GM12878 (cell line): ENCODE results near the gene EN1. TPM values are rescaled to one million over a fixed set of nuclear protein-coding genes. Genes with fewer than 3 reads are reported as not detected.

ENCODE experiments used
- ATAC-seq: fragments of 200-7000 bp; cut with Tn5 transposase; 3 replicates; pipeline ENCODE4 v1.9.1; 2020; ENCODE audit warnings: mild to moderate bottlenecking, moderate library complexity
- BruUV-seq: library from RNA; stranded (reverse); fragments of 400-500 nt; replicated peaks from 2 replicates; lab custom pipeline; 2021; lab: Mats Ljungman, UMichigan
- CTCF ChIA-PET: fragments of 300-600 bp; sonication (Branson Sonifier 250); formaldehyde crosslinking; extraction: SDS; loops from one replicate; lab custom pipeline; 2021; ENCODE audit warnings: inconsistent platforms; lab: Yijun Ruan, JAX
- POLR2A ChIA-PET: fragments of 350-600 bp; formaldehyde crosslinking; extraction: SDS; loops from one replicate; lab custom pipeline; 2021; ENCODE audit warnings: inconsistent platforms; lab: Charles Lee
- RAD21 ChIA-PET: fragments of 300-600 bp; sonication (Branson Sonifier 250); formaldehyde crosslinking; loops from one replicate; lab custom pipeline; 2023; ENCODE audit warnings: antibody characterized with exemption; ENCODE audit not compliant: unreplicated experiment; lab: Charles Lee
- SMC1A ChIA-PET: fragments of 300-600 bp; sonication (Branson Sonifier 250); formaldehyde crosslinking; loops from one replicate; lab custom pipeline; 2023; ENCODE audit not compliant: unreplicated experiment, uncharacterized antibody; lab: Charles Lee
- DNase-seq: peaks from one replicate; pipeline ENCODE4 v3.0.0-alpha.2; 2011; ENCODE audit warnings: low read depth, low spot score
- FAIRE-seq: peaks from 3 replicates; lab custom pipeline; 2011; peaks lifted over from hg19 to GRCh38; lab: Jason Lieb, UNC
- H2AFZ ChIP-seq: 2 replicates; pipeline ENCODE4 v1.6.0; 2011; ENCODE audit warnings: low read depth, low read length, control low read depth; ENCODE audit not compliant: control insufficient read depth
- H3K27ac ChIP-seq: 2 replicates; pipeline ENCODE4 v1.5.1; 2011; ENCODE audit warnings: control low read depth; ENCODE audit not compliant: control insufficient read depth, insufficient read depth
- H3K27me3 ChIP-seq, 2 experiments: replicated peaks in 1 of 2; 2 replicates each; pipeline versions ENCODE4 v1.6.0 to v1.6.1; 2011; ENCODE audit warnings: low read length in 1 of 2; ENCODE audit not compliant: control insufficient read depth in 2 of 2, insufficient read depth in 2 of 2
- H3K36me3 ChIP-seq, 2 experiments: 2 replicates each; pipeline ENCODE4 v1.5.1; 2011; ENCODE audit warnings: low read length in 1 of 2; ENCODE audit not compliant: control insufficient read depth in 2 of 2, insufficient read depth in 2 of 2
- H3K4me1 ChIP-seq: 2 replicates; pipeline ENCODE4 v1.6.1; 2011; ENCODE audit warnings: mild to moderate bottlenecking, low read length, moderate library complexity, mixed read lengths; ENCODE audit not compliant: control insufficient read depth, insufficient read depth
- H3K4me2 ChIP-seq: 2 replicates; pipeline ENCODE4 v1.6.0; 2011; ENCODE audit warnings: control low read depth; ENCODE audit not compliant: control insufficient read depth, insufficient read depth
- H3K4me3 ChIP-seq: fragments of 200-600 bp; sonication (generic); 2 replicates; pipeline ENCODE4 v1.5.1; 2016
- H3K79me2 ChIP-seq: 2 replicates; pipeline ENCODE4 v1.6.0; 2011; ENCODE audit warnings: low read length; ENCODE audit not compliant: control insufficient read depth, insufficient read depth
- H3K9ac ChIP-seq: 2 replicates; pipeline ENCODE4 v1.8.0; 2011; ENCODE audit warnings: low read length, control low read depth, mixed read lengths; ENCODE audit not compliant: control insufficient read depth, insufficient read depth
- H3K9me3 ChIP-seq: replicated peaks from 3 replicates; pipeline ENCODE4 v1.5.1; 2011; ENCODE audit warnings: mild to moderate bottlenecking, low read length; ENCODE audit not compliant: control insufficient read depth, insufficient read depth
- H4K20me1 ChIP-seq: 2 replicates; pipeline ENCODE4 v1.6.0; 2011; ENCODE audit not compliant: control insufficient read depth, insufficient read depth
- CBX3 ChIP-seq: fragments of 200-600 bp; sonication (generic); IDR thresholded peaks from 2 replicates; pipeline ENCODE4 v1.6.1; 2016; ENCODE audit warnings: low read depth, borderline replicate concordance
- NR2C2 ChIP-seq: IDR thresholded peaks from 2 replicates; pipeline ENCODE4 v1.6.1; 2011; ENCODE audit warnings: borderline replicate concordance, low read depth; ENCODE audit not compliant: control insufficient read depth, insufficient read length
- NR2F1 ChIP-seq: fragments of 450-650 bp; conservative IDR thresholded peaks from 2 replicates; pipeline ENCODE4 v1.6.1; 2017; ENCODE audit warnings: mild to moderate bottlenecking
- POU2F2 ChIP-seq: IDR thresholded peaks from 3 replicates; pipeline ENCODE4 v1.6.1; 2011; ENCODE audit warnings: low read depth, mild to moderate bottlenecking, low read length, borderline replicate concordance
- SMAD5 ChIP-seq: IDR thresholded peaks from 2 replicates; pipeline ENCODE4 v1.6.1; 2016; ENCODE audit warnings: antibody characterized with exemption, low read depth
- SUPT20H ChIP-seq: IDR thresholded peaks from 2 replicates; pipeline ENCODE4 v1.6.1; 2011; ENCODE audit warnings: low read depth, mild to moderate bottlenecking, low read length, moderate library complexity, borderline replicate concordance; ENCODE audit not compliant: control insufficient read depth
- ZNF24 ChIP-seq: fragments of 450-650 bp; IDR thresholded peaks from 2 replicates; pipeline ENCODE4 v1.6.1; 2017; ENCODE audit warnings: antibody characterized with exemption, mild to moderate bottlenecking
- ZNF384 ChIP-seq: IDR thresholded peaks from 2 replicates; pipeline ENCODE4 v1.6.1; 2012; ENCODE audit warnings: low read depth, mild to moderate bottlenecking, low read length, improper control_type of control experiment, borderline replicate concordance
- WGBS: methylation state at CpG from one replicate; pipeline ENCODE4 v1.1.6; 2016; ENCODE audit warnings: low lambda C conversion rate; ENCODE audit not compliant: insufficient replicate concordance, insufficient coverage; ENCODE audit errors: missing lambda C conversion rate; 5-methylcytosine and 5-hydroxymethylcytosine counted together
- in situ Hi-C: fragments of 300-500 bp; cut with MboI; formaldehyde crosslinking; loops from 9 replicates; pipeline ENCODE4 v1.14.3; 2018; ENCODE audit warnings: mixed read lengths
- intact Hi-C: fragments of 100-400 bp; cut with micrococcal nuclease; formaldehyde crosslinking; loops from one replicate; pipeline ENCODE4 v1.14.2; 2022; ENCODE audit not compliant: unreplicated experiment
- polyA plus RNA-seq, 11 experiments: library from polyadenylated mRNA; depleted of rRNA in 4 of 11; unstranded in 6 of 11; stranded (reverse) in 5 of 11; fragments of >200 nt; fragmentation: Nextera tagmentation in 4 of 11; fragmentation: Illumina TruSeq in 1 of 11; extraction: Ambion mirVana in 4 of 11; extraction: Trizol in 1 of 11; gene quantifications; 1 replicate in 1 of 11; 2 replicates in 10 of 11; pipeline versions ENCODE4 v1.2.1 to v1.2.3, GENCODE V29; 2011 to 2016; ENCODE audit warnings: inconsistent platforms in 2 of 11, missing spikeins in 2 of 11, low read depth in 1 of 11
- total RNA-seq, 4 experiments: library from RNA; depleted of rRNA in 3 of 4; stranded (reverse); fragments of >200 nt in 3 of 4; fragmentation: Illumina TruSeq in 1 of 4; extraction: Trizol in 1 of 4; gene quantifications; 2 replicates each; pipeline versions ENCODE4 v1.2.1 to v1.2.3, GENCODE V29; 2013 to 2021
- TF ChIP-seq, protein P1 (sequence below): fragments of 450-650 bp; formaldehyde crosslinking; IDR thresholded peaks from 2 replicates; pipeline ENCODE4 v1.4.0; 2022; ENCODE audit warnings: mild to moderate bottlenecking, moderate library complexity
- TF ChIP-seq, protein P2 (sequence below): fragments of 450-650 bp; IDR thresholded peaks from 2 replicates; pipeline ENCODE4 v1.6.1; 2017; ENCODE audit warnings: mild to moderate bottlenecking, moderate library complexity

Gene EN1
- total and polyA plus RNA-seq, 10 of the 15 experiments (the other 5 are each of a cell fraction or from before 2014, with no cell fraction given), result not detected

DNA sequence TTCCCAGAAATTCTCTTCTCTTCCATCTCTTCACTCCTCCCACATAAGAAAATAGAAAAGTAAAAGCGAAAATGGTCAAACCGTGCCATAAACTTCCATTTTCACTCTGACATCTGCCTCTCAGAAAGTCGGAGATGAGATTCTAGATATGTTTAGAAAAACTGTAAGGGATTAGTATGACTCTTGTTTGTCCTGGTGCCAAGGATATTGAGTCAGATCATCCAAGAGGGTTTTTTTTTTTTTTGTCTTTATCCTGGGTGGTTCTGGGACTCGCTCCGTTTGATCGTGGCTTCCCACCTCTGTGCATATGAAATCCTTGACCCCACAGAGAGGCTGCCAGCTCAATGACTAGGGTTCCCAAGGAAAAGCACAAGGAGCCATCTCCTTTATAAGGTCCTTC is 17.3 kb downstream of the EN1 start:
- Histone ChIP-seq H3K4me1 (no peaks in the 10 kb centered on the region), H2AFZ (no peak overlapping the region), H3K79me2 (no peaks in the 10 kb centered on the region), H3K4me3 (no peak overlapping the region), H3K9ac (no peak overlapping the region), H3K9me3 (no peaks in the 10 kb centered on the region), H3K27ac (no peak overlapping the region), H4K20me1 (no peaks in the 10 kb centered on the region), H3K36me3 (no peaks in the 10 kb centered on the region), H3K4me2 (no peak overlapping the region)
- POLR2A ChIA-PET, result no interaction called here
- CTCF ChIA-PET, result interaction anchor here (0.9 kb wide), 1 partner anchor 51 kb away, joined by 3 read pairs; no protein-coding TSS in a partner anchor
- no peak for DNase-seq
- no peak for ATAC-seq
- no peak for FAIRE-seq
- 35% methylated on average over 6 of the region's 6 CpGs for WGBS
- SMC1A ChIA-PET, result no interaction called here
- TF ChIP-seq ZNF24, result no peak
- TF ChIP-seq, all 136 proteins: peak for 0
- peaks cover 6 to 20% of the 10 kb centered on the region in 2 experiments; a peak in 3 of 4 replicates for H3K27me3 ChIP-seq
- in situ Hi-C loops, result no loop called here
- intact Hi-C loops, result no loop called here
- RAD21 ChIA-PET, result no interaction called here
- BruUV-seq, result no TSS peak

DNA sequence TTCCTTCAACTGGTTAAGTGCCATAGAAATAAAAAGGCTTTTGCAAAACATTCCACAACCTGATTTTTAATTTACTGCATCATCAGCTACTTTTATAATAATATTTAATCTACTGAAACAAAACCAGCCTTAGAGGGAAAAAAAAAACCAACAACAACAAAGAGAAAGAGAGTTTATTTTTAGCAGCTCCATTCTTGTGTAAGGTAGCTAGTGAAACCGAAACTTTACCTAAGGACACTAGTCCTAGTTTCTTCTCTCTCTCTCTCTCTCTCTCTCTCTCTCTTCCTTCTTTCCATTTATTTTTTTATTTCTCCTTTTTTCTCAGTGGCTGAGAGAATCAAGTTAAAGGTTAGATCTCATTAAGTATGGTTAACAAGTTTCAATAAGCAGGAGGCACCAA is 21.4 kb downstream of the EN1 start:
- WGBS, result 5% methylated on average over 1 of the region's 1 CpG
- intact Hi-C loops, result no loop called here
- ChIA-PET SMC1A (no interaction called here), POLR2A (no interaction called here), RAD21 (no interaction called here), CTCF (interaction anchor here (0.6 to 1.9 kb wide), 2 partner anchors 36 to 152 kb away, joined by 4 to 6 read pairs; no protein-coding TSS in a partner anchor)
- Histone ChIP-seq H3K27me3 (peaks cover 0 to 2% of the 10 kb centered on the region in 2 experiments; a peak in 3 of 4 replicates), H3K9ac (no peak overlapping the region), H3K36me3 (no peaks in the 10 kb centered on the region), H2AFZ (no peak overlapping the region), H3K4me3 (no peak overlapping the region), H3K4me1 (no peaks in the 10 kb centered on the region), H3K79me2 (no peaks in the 10 kb centered on the region), H3K27ac (no peak overlapping the region), H3K9me3 (no peaks in the 10 kb centered on the region), H4K20me1 (no peaks in the 10 kb centered on the region), H3K4me2 (no peak overlapping the region)
- no peak for DNase-seq
- ATAC-seq, result no peak
- in situ Hi-C loops, result no loop called here
- no TSS peak for BruUV-seq
- FAIRE-seq, result no peak
- TF ChIP-seq, protein P1, sequence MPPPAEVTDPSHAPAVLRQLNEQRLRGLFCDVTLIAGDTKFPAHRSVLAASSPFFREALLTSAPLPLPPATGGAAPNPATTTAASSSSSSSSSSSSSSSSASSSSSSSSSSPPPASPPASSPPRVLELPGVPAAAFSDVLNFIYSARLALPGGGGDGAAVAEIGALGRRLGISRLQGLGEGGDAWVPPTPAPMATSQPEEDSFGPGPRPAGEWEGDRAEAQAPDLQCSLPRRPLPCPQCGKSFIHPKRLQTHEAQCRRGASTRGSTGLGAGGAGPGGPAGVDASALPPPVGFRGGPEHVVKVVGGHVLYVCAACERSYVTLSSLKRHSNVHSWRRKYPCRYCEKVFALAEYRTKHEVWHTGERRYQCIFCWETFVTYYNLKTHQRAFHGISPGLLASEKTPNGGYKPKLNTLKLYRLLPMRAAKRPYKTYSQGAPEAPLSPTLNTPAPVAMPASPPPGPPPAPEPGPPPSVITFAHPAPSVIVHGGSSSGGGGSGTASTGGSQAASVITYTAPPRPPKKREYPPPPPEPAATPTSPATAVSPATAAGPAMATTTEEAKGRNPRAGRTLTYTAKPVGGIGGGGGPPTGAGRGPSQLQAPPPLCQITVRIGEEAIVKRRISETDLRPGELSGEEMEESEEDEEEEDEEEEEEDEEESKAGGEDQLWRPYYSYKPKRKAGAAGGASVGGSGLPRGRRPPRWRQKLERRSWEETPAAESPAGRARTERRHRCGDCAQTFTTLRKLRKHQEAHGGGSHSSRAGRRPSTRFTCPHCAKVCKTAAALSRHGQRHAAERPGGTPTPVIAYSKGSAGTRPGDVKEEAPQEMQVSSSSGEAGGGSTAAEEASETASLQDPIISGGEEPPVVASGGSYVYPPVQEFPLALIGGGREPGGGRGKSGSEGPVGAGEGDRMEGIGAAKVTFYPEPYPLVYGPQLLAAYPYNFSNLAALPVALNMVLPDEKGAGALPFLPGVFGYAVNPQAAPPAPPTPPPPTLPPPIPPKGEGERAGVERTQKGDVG (CRISPR knock-in tag), result no peak
- TF ChIP-seq POU2F2 (no peak), ZNF384 (no peak), NR2C2 (no peak), CBX3 (no peak), SUPT20H (no peak), NR2F1 (no peak), SMAD5 (no peak)
- TF ChIP-seq, protein P2, sequence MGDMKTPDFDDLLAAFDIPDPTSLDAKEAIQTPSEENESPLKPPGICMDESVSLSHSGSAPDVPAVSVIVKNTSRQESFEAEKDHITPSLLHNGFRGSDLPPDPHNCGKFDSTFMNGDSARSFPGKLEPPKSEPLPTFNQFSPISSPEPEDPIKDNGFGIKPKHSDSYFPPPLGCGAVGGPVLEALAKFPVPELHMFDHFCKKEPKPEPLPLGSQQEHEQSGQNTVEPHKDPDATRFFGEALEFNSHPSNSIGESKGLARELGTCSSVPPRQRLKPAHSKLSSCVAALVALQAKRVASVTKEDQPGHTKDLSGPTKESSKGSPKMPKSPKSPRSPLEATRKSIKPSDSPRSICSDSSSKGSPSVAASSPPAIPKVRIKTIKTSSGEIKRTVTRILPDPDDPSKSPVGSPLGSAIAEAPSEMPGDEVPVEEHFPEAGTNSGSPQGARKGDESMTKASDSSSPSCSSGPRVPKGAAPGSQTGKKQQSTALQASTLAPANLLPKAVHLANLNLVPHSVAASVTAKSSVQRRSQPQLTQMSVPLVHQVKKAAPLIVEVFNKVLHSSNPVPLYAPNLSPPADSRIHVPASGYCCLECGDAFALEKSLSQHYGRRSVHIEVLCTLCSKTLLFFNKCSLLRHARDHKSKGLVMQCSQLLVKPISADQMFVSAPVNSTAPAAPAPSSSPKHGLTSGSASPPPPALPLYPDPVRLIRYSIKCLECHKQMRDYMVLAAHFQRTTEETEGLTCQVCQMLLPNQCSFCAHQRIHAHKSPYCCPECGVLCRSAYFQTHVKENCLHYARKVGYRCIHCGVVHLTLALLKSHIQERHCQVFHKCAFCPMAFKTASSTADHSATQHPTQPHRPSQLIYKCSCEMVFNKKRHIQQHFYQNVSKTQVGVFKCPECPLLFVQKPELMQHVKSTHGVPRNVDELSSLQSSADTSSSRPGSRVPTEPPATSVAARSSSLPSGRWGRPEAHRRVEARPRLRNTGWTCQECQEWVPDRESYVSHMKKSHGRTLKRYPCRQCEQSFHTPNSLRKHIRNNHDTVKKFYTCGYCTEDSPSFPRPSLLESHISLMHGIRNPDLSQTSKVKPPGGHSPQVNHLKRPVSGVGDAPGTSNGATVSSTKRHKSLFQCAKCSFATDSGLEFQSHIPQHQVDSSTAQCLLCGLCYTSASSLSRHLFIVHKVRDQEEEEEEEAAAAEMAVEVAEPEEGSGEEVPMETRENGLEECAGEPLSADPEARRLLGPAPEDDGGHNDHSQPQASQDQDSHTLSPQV, result no peak
